GM23248 (cell line): ENCODE measurements around the gene NRIP3. TPM values are rescaled to one million over a fixed set of nuclear protein-coding genes. Genes with fewer than 3 reads are reported as not detected.

Experiments used
- DNase-seq: peaks from one replicate; pipeline ENCODE4 v3.0.0-alpha.2; 2015
- H2AFZ ChIP-seq: fragments of 200-600 bp; sonication (generic); 2 replicates; pipeline ENCODE4 v1.6.1; 2016; ENCODE audit warnings: antibody characterized with exemption
- H3F3A ChIP-seq: fragments of 200-600 bp; sonication (generic); 2 replicates; pipeline ENCODE4 v1.6.1; 2016; ENCODE audit warnings: mild to moderate bottlenecking, antibody characterized with exemption, mixed run types; ENCODE audit not compliant: insufficient read depth
- H3K27ac ChIP-seq: fragments of 200-600 bp; sonication (generic); 2 replicates; pipeline ENCODE4 v1.5.1; 2016; ENCODE audit warnings: mild to moderate bottlenecking
- H3K27me3 ChIP-seq: fragments of 200-600 bp; sonication (generic); replicated peaks from 2 replicates; pipeline ENCODE4 v1.6.1; 2016; ENCODE audit warnings: mild to moderate bottlenecking; ENCODE audit not compliant: insufficient read depth
- H3K36me3 ChIP-seq: fragments of 200-600 bp; sonication (generic); 2 replicates; pipeline ENCODE4 v1.6.1; 2016; ENCODE audit warnings: low read depth, mild to moderate bottlenecking
- H3K4me1 ChIP-seq: fragments of 200-600 bp; sonication (generic); 2 replicates; pipeline ENCODE4 v1.6.1; 2016; ENCODE audit warnings: mild to moderate bottlenecking; ENCODE audit not compliant: insufficient read depth
- H3K4me2 ChIP-seq: fragments of 200-600 bp; sonication (generic); one replicate; pipeline ENCODE4 v1.6.1; 2016; ENCODE audit warnings: mild to moderate bottlenecking; ENCODE audit not compliant: unreplicated experiment
- H3K4me3 ChIP-seq: fragments of 200-600 bp; sonication (generic); 2 replicates; pipeline ENCODE4 v1.5.1; 2016; ENCODE audit warnings: mild to moderate bottlenecking
- H3K79me2 ChIP-seq: fragments of 200-600 bp; sonication (generic); 2 replicates; pipeline ENCODE4 v1.6.1; 2016; ENCODE audit warnings: mild to moderate bottlenecking; ENCODE audit not compliant: insufficient read depth
- H3K9ac ChIP-seq: fragments of 200-600 bp; sonication (generic); 2 replicates; pipeline ENCODE4 v1.6.1; 2016; ENCODE audit warnings: mild to moderate bottlenecking
- H3K9me2 ChIP-seq: fragments of 200-600 bp; sonication (generic); 2 replicates; pipeline ENCODE4 v1.6.1; 2016; ENCODE audit warnings: mixed run types, mild to moderate bottlenecking, moderate library complexity; ENCODE audit not compliant: insufficient read depth
- H3K9me3 ChIP-seq: fragments of 200-600 bp; sonication (generic); one replicate; pipeline ENCODE4 v1.6.1; 2017; ENCODE audit warnings: low read depth
- H4K20me1 ChIP-seq: fragments of 200-600 bp; sonication (generic); 2 replicates; pipeline ENCODE4 v1.6.0; 2016; ENCODE audit not compliant: insufficient read depth
- EZH2 ChIP-seq: fragments of 200-600 bp; sonication (generic); IDR thresholded peaks from 2 replicates; pipeline ENCODE4 v1.6.1; 2018; ENCODE audit warnings: antibody characterized with exemption, mild to moderate bottlenecking; ENCODE audit not compliant: insufficient read depth, poor library complexity, severe bottlenecking
- EZH2phosphoT487 ChIP-seq: fragments of 200-600 bp; sonication (generic); IDR thresholded peaks from 2 replicates; pipeline ENCODE4 v1.6.1; 2018; ENCODE audit warnings: antibody characterized with exemption, moderate library complexity, mild to moderate bottlenecking, low read depth; ENCODE audit not compliant: insufficient read depth
- WGBS, 2 experiments: methylation state at CpG; one replicate each; pipeline ENCODE4 v1.1.6; 2015 to 2017; ENCODE audit warnings: low lambda C conversion rate in 2 of 2, low coverage in 1 of 2; ENCODE audit errors: missing lambda C conversion rate in 2 of 2; 5-methylcytosine and 5-hydroxymethylcytosine counted together
- in situ Hi-C: fragments of 300-500 bp; cut with MboI; formaldehyde crosslinking; loops from 2 replicates; pipeline ENCODE4 v1.15.0; 2020
- polyA plus RNA-seq: library from polyadenylated mRNA; unstranded; fragments of >200 nt; fragmentation: Nextera tagmentation; extraction: Ambion mirVana; gene quantifications from 2 replicates; pipeline ENCODE4 v1.2.1, GENCODE V29; 2016
- total RNA-seq: library from RNA; depleted of rRNA; stranded (reverse); fragments of >200 nt; shearing (Covaris generic); gene quantifications from 2 replicates; pipeline ENCODE4 v1.2.3, GENCODE V29; 2014

NRIP3 gene
- total and polyA plus RNA-seq, 2 experiments from 2014 or later, result 4.8 to 10.8 TPM

DNA sequence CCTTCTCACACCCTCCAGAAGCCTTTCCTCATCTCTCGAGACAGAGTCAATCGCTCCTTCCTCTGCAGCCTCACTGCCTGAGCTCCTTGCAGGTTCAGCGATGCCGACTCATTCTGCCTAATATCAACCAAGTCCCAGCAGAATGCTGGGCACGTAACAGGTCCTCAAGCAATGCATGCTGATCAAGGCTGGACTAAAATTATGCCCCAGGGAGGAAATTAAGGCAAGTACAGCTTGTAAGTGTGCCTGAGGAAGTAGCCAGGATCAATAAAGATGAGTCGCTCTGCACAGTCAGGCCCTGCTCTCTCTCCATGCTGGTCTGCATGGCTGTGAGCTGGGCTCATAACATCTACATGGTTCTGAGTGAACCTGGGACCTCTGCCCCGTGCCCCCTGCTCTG lies 25.6 kb upstream of the NRIP3 start:
- no peak for TF ChIP-seq EZH2phosphoT487
- TF ChIP-seq EZH2, result no peak

DNA sequence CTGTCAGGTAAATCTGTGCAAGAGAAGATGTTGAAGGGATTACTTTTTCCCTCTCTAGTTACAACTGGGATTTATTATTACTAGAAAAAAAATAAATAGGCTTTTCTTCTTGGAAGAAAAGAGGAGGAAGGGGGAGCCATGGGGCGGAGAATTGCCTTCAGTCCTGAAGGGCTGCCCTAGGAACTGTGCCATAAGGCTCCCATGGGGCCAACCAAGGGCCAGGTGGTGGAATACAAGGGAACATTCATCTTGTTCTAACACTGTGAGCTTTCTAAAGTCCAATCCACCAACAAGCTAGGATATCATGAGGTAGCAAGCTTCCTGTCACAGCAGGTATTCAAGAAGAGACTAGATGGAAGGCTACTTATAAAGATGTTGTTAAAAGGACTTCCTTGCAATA lies 24.8 kb upstream of the NRIP3 start:
- Histone ChIP-seq H4K20me1 (no peaks in the 10 kb centered on the region), H3K9me2 (no peaks in the 10 kb centered on the region), H3F3A (no peaks in the 10 kb centered on the region), H3K4me1 (no peaks in the 10 kb centered on the region), H3K4me3 (no peak overlapping the region), H3K79me2 (no peaks in the 10 kb centered on the region), H2AFZ (no peak overlapping the region), H3K27ac (no peak overlapping the region), H3K4me2 (no peak overlapping the region), H3K27me3 (no peaks in the 10 kb centered on the region), H3K9ac (no peak overlapping the region), H3K9me3 (no peaks in the 10 kb centered on the region), H3K36me3 (no peaks in the 10 kb centered on the region)
- in situ Hi-C loops, result no loop called here
- TF ChIP-seq EZH2phosphoT487, result no peak
- no peak for TF ChIP-seq EZH2
- DNase-seq, result no peak
- 80 to 96% methylated on average over 1 of the region's 1 CpG for WGBS, 2 experiments

More for the DNA sequence above, 25.6 kb upstream of the NRIP3 start:
- no peaks in the 10 kb centered on the region for H3K79me2 ChIP-seq
- no peaks in the 10 kb centered on the region for H3K27me3 ChIP-seq
- no peaks in the 10 kb centered on the region for H4K20me1 ChIP-seq
- no peak overlapping the region for H2AFZ ChIP-seq
- H3K9ac ChIP-seq, result no peak overlapping the region
- H3K4me1 ChIP-seq, result no peaks in the 10 kb centered on the region
- H3K4me3 ChIP-seq, result no peak overlapping the region
- in situ Hi-C loops, result no loop called here
- no peaks in the 10 kb centered on the region for H3K9me3 ChIP-seq
- WGBS, 2 experiments, result 86 to 90% methylated on average over 7 of the region's 7 CpGs
- no peak overlapping the region for H3K27ac ChIP-seq
- H3K4me2 ChIP-seq, result no peak overlapping the region
- no peaks in the 10 kb centered on the region for H3K9me2 ChIP-seq
- no peaks in the 10 kb centered on the region for H3F3A ChIP-seq
- DNase-seq, result no peak
- H3K36me3 ChIP-seq, result no peaks in the 10 kb centered on the region

DNA sequence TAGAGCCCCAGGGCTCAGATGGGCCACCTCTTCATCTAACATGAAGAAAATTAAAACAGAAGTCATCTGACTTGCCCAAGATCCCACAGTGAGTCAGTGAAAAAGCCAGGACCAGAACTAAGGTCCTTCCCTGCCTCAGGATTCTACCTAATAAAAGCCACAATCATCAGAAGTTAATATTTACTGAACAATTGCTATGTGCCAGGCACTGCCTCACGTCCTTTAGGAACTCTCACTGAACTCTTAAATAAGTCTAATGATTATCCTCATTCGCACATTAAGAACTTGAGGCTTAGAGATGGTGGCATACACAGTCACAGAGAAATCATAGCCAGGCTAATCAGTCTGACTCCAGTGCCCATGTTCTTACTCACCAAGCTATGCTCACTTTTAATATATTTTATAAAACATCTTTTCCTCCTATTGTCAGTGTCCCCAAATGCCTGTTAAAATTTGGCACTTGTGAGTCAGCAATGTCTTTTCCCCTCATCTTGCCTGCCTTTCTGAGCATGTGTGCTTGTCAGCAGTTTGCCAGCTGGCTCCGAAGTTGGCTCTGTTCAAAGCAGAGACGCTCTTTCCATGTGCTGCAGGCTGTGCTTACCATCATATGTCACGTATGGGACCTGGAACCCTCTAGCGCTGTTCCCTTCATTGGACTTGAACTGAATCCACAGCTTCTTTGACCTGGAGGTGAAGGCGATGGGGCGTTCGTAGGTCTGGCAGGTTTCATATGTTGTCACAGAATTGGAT lies 21.5 kb upstream of the NRIP3 start:
- in situ Hi-C loops, result no loop called here
- Histone ChIP-seq H3K4me3 (no peak overlapping the region), H3K27me3 (no peaks in the 10 kb centered on the region), H3K9me3 (no peaks in the 10 kb centered on the region), H3K4me2 (no peak overlapping the region), H3K36me3 (no peaks in the 10 kb centered on the region), H3K9me2 (no peaks in the 10 kb centered on the region), H3F3A (no peaks in the 10 kb centered on the region), H4K20me1 (no peaks in the 10 kb centered on the region), H3K4me1 (no peaks in the 10 kb centered on the region), H3K79me2 (no peaks in the 10 kb centered on the region), H3K9ac (no peak overlapping the region), H2AFZ (no peak overlapping the region), H3K27ac (no peak overlapping the region)
- TF ChIP-seq EZH2phosphoT487, result no peak
- TF ChIP-seq EZH2, result no peak
- no peak for DNase-seq
- 43 to 55% methylated on average over 9 of the region's 9 CpGs for WGBS, 2 experiments

DNA sequence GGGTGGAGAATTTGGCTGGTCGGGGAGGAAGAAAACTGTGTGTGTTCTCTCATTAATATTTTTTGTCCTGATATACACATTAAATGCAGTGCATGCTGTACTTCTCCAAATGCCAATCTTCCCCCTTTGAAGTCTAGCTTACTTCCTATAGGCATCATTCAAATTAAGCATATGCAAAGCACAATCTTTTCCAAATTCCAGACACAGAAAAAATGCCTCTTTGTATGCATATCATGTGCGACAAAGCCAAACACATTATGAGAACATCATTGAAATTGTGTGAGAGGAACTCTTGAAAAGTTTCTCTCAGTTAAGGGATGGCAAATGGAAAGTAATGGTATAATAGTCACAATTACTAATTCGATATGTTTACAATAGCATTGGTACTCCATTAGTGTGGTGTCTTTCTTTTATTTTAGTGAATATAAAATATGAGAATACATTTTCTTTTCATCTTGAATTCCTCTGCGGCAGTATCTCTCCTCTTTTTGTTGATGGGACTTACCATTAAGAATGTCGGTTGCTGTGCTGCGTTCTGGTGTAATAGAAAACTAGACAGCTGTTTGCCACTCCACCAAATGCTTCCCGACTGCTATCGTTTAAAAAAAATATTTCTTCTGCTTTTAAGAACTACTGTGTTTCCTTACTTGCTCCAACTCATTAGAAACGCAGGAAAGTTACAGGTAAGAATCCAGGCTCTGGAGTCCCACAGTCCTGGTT lies 19.3 kb upstream of the NRIP3 start:
- H3K9me3 ChIP-seq, result no peaks in the 10 kb centered on the region
- no peaks in the 10 kb centered on the region for H3F3A ChIP-seq
- H3K27me3 ChIP-seq, result no peaks in the 10 kb centered on the region
- no peaks in the 10 kb centered on the region for H3K9me2 ChIP-seq
- 0 out of 2 replicates have a peak, but pooled peaks cover 2% of the 10 kb centered on the region for H3K4me1 ChIP-seq
- DNase-seq, result no peak
- H3K79me2 ChIP-seq, result no peaks in the 10 kb centered on the region
- no peak overlapping the region for H3K9ac ChIP-seq
- in situ Hi-C loops, result no loop called here
- H2AFZ ChIP-seq, result no peak overlapping the region
- WGBS, 2 experiments, result 89 to 92% methylated on average over 9 of the region's 9 CpGs
- H3K4me2 ChIP-seq, result no peak overlapping the region
- H3K27ac ChIP-seq, result no peak overlapping the region
- H4K20me1 ChIP-seq, result no peaks in the 10 kb centered on the region
- no peaks in the 10 kb centered on the region for H3K36me3 ChIP-seq
- H3K4me3 ChIP-seq, result no peak overlapping the region
- TF ChIP-seq EZH2phosphoT487 (no peak), EZH2 (no peak)
